HG02588 (cell line): Measurements from ENCODE around the gene SUN5.
"Not testable (repeated sequence)": the region's sequence is repeated elsewhere in the genome, so short reads cannot be mapped to it uniquely, and the experiment has no call there.

Experiments
- ATAC-seq: cut with Tn5 transposase; IDR thresholded peaks from one replicate; pipeline ENCODE4 v1.9.1; 2021; ENCODE audit warnings: mild to moderate bottlenecking, moderate library complexity; ENCODE audit not compliant: unreplicated experiment

The SUN5 gene

DNA sequence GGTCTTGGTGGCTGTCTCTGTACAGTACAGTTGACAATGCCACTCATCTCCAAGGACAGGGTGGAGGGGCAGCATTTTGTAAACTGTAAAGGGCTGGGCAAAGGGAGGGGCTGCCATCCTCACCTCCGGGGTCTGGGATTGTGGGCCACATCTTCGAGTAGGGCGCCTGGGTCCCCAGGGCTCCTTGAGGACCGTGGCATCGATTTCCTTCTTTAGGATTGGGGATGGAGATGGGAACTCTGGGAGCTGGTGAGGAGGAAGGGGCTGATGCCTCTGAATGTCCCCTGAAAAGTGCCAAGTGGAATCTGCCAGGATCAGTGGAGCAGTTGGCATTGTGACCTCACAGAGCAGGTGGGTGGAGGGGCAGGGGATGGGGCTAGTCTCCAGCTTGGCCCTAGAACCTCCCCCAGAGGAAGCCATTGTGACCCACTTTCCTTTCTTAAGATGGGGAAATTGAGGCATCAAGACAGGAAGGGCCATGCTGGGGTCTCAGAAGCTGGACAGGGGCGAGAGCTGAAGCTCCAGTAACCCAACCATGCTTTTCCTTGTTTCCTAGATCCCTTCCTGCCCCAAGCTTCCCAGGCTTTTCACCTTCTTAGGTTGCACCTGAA lies at the start of gene SUN5:
SUN5 (minus strand) TSS at position 293 of the 611 bp plus-strand sequence; CDS start at position 200, 93 bp downstream.
- no peak for ATAC-seq

- ATAC-seq, result no peak
Measured at GRCh38 chr20:33053291-33054106, 49.3 kb upstream of the SUN5 start, which contains the start of gene BPIFB3. Gene BPIFB3 (plus strand): TSS chr20:33053903. CDS start chr20:33055436, 1,533 bp downstream.

DNA sequence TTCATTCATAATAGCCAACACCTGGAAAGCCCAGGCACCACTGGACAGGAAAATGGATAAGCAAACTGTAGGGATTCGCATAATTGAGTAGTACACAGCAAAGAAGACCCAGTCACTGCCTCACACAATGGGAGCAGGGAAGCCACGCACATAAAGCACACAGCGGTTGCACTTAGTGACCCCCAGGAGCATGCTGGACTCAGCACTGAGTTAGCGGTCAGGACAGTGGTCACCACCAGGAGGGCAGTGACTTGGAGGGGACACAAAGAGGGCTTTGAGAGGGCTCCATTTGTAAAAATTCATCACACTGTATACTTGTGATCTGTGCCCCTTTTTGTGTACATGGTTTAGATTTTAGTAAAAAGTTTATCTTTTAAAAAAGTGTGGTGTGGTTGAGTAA lies 47.1 kb upstream of the SUN5 start:
- no peak for ATAC-seq

DNA sequence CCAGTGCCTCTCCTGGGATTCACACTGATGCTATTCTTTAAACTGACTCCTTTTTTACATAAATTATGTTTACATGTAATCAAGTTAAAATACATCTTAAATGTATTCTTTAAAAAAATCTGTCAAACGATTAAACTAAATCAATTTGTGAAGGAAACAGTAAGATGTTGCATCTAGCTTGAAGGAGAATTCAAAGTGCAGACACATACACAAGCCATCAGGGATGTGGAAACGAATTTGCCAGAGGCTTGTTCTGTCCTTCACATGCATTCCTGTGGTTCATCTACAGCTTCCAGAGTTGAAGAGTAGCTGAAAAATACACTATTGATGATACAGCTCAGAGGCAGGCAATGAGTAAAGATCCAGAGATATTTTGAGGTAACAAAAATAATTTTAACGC lies 42.2 kb upstream of the SUN5 start:
- ATAC-seq, result no peak

GRCh38 chr20:33045129-33045721 lies 41.0 kb upstream of the SUN5 start:
- ATAC-seq, result not testable (repeated sequence)

DNA sequence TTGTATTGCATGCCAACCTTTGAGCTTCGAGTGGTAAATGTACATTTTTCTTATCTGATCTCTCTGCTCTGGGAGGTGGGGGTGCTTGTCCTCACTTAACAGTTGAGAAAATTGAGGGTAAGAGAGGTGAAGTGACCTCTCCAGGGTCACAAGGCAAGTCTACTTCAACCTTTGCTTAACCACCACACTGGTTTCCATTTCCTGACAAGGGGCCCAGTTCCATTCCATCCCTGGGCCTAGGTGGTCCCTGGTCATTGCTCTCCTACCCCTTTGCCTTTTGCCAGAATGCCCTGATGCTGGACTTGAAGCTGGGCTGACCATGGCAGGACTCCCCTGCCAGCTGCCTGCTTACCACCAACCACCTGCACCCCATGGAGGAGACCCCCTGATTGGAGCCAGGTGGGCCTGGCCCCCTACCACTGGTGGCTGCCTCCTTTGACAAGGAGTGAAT lies 39.5 kb upstream of the SUN5 start:
- no peak for ATAC-seq

DNA sequence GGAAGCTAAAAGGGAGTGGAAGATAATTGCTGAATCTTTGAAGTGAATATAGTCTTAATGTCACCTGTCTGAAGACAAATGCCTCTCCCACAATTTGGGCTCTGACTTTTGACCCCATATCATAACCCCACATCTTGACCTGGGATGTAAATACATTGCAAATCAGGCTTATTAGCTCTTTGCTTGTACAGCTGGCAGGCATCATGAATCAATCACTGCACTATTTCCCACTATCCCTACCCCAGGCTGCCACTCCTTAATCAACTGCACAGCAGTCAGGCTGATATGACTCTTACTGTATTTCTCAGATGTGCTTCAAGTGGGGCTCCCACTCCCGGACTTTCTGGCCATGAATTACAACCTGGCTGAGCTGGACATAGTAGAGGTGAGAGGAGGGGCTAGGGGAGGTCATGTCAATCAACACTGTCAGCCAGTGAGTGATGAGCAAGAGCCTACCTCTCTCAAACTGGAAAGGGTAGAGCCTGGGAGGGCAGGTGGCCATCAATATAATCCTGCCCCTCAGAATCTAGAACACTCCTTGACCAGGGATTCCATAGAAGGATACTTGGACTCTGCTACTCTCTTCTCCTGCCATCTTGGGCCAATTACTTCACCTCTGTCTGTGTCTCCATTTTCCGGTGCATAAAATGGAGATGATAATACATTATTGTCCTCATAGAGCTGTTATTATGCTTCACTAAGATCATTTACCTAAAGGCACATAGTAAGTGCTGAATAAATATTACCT lies 38.9 kb upstream of the SUN5 start:
- no peak for ATAC-seq

GRCh38 chr20:33042430-33042829 lies 38.2 kb upstream of the SUN5 start:
- no peak for ATAC-seq

DNA sequence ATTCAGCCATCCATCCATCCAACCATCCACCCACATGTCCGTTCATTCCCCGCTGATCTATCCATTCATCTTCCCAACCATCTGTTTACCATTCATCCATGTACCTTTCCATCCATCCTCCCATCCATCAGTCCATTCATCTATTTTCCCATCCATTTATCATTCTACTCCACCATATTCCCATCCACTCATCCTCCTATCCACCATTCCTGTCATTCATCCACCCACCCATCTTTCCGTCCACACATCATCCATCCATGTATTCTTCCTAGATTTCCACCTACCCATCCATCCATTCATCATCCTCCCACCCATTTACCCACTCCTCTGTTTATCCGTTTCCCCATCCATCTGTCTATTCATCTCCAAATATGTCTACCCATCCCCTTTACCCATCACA lies 34.0 kb upstream of the SUN5 start:
- no peak for ATAC-seq

DNA sequence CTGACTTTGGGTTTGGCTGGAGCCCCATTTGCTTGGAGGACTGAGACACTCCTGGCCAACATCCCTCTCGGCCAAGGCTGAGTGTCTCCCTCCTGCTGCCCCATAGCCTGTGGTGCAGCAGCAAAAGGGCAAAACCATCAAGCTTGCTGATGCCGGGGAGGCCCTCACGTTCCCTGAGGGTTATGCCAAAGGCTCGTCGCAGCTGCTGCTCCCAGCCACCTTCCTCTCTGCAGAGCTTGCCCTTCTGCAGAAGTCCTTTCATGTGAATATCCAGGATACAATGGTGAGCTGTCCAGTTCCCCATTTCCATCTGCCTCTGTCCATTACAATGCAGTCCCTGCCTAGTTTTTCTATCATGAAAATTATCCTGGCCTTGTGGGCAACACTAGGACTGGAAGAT lies 33.2 kb upstream of the SUN5 start:
- ATAC-seq, result no peak

GRCh38 chr20:33034901-33035492 lies 30.8 kb upstream of the SUN5 start:
- ATAC-seq, result no peak

DNA sequence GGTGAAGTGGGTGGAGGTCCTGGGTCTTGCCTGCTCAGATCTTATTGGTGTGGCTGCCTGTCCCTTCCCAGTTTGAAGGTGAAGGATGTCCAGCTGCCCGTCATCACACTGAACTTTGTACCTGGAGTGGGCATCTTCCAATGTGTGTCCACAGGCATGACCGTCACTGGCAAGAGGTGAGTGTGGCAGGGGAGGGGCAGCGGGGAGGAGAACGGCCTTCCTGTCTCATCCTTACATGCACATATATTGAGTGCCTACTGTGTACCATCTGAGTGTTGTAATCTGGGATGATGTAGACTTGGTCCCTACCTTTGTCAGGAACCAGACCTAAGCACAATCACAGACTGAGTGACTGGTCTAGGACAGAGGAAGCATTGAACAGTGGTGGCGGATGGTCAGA lies 29.9 kb upstream of the SUN5 start:
- ATAC-seq, result no peak

- no peak for ATAC-seq
Measured at GRCh38 chr20:33033381-33033780, 29.1 kb upstream of the SUN5 start.

DNA sequence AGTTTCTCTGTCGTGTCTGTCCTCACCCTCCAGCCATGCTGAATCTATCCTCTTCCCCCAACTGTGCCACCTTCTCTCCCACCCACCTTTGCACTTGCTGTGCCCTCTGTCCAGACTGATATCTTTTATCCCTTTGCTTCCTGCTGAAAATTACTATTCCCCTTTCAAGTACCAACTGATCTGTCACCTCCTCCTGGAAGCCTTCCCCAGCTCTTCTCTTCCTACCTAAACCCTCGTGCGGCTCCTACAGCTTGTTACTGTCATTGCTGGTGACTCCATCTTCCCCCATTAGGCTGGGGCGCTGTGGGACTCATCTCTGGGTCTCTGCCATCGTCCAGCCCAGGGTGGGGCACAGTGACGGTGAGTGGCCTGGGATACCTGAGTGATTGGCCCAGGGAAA lies 28.3 kb upstream of the SUN5 start:
- no peak for ATAC-seq

GRCh38 chr20:33031531-33031930 lies 27.3 kb upstream of the SUN5 start, which contains the start of gene BPIFB6:
Gene BPIFB6 (plus strand): TSS chr20:33031648. CDS start chr20:33031648, 0 bp downstream.
- ATAC-seq, result no peak

GRCh38 chr20:33030569-33030968 lies 26.3 kb upstream of the SUN5 start:
- no peak for ATAC-seq

DNA sequence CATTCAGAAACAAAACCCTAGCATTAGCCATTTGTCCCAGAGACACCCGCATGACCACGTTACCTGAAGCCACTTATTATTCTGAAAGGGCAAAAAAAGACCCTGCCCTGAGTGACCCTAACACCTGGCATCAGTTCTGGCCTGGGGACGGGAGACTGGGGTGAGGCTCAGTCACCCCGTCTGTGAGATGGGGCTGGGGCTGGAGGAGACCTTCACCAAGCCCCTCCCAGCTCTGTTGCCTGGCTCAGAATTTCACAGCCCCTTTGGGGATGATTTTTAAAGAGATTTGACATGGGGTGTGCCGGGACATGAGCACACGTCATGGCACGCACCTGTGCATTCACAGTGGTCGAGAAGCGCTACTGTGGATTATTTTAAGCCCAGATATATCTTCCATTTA lies 25.8 kb upstream of the SUN5 start:
- ATAC-seq, result no peak

GRCh38 chr20:33028875-33029274 lies 24.6 kb upstream of the SUN5 start:
- no peak for ATAC-seq

GRCh38 chr20:33027769-33028751 lies 23.8 kb upstream of the SUN5 start:
- ATAC-seq, result no peak
